HepG2 (cell line): ENCODE measurements around the gene REG1B. TPM values are rescaled to one million over a fixed set of nuclear protein-coding genes. Genes with fewer than 3 reads are reported as not detected.

Source experiments
- ATAC-seq: fragments of 200-7000 bp; cut with Tn5 transposase; 3 replicates; pipeline ENCODE4 v1.9.1; 2020; ENCODE audit warnings: mild to moderate bottlenecking, moderate library complexity
- BruUV-seq: library from RNA; stranded (reverse); fragments of 400-500 nt; replicated peaks from 2 replicates; lab custom pipeline; 2021; lab: Mats Ljungman, UMichigan
- CTCF ChIA-PET: fragments of 300-600 bp; formaldehyde crosslinking; extraction: SDS; loops from one replicate; lab custom pipeline; 2021; ENCODE audit warnings: low total read pairs, inconsistent platforms, low intra/inter-chr PET ratio; lab: Yijun Ruan, JAX
- POLR2A ChIA-PET: fragments of 350-600 bp; sonication (Branson Sonifier 250); formaldehyde crosslinking; loops from one replicate; lab custom pipeline; 2020; ENCODE audit warnings: antibody characterized with exemption, inconsistent platforms; lab: Yijun Ruan, JAX
- DNase-seq: peaks from one replicate; pipeline ENCODE4 v3.0.0-alpha.2; 2015; ENCODE audit warnings: low spot score
- FAIRE-seq: peaks from 3 replicates; lab custom pipeline; 2011; peaks lifted over from hg19 to GRCh38; lab: Jason Lieb, UNC
- H2AFZ ChIP-seq: one replicate; pipeline ENCODE4 v1.6.1; 2011; ENCODE audit warnings: low read length, inconsistent platforms
- H3K27ac ChIP-seq: fragments of 300-600 bp; 3 replicates; pipeline ENCODE4 v1.8.0; 2011; ENCODE audit warnings: mixed run types, mild to moderate bottlenecking, mixed read lengths, low read length, inconsistent platforms; ENCODE audit not compliant: insufficient read depth; ENCODE audit errors: extremely low read length
- H3K27me3 ChIP-seq, 2 experiments: fragments of 200-600 bp in 1 of 2; 2 replicates in 1 of 2; 3 replicates in 1 of 2; pipeline versions ENCODE4 v1.6.0 to v1.8.0; 2011; ENCODE audit warnings: low read length in 2 of 2, mild to moderate bottlenecking in 2 of 2, moderate library complexity in 2 of 2, inconsistent platforms in 1 of 2; ENCODE audit not compliant: insufficient read depth in 2 of 2, control insufficient read depth in 1 of 2
- H3K36me3 ChIP-seq, 2 experiments: fragments of 200-600 bp in 1 of 2; replicated peaks in 1 of 2; 2 replicates in 1 of 2; 3 replicates in 1 of 2; pipeline versions ENCODE4 v1.5.1 to v1.8.0; 2011; ENCODE audit warnings: low read length in 2 of 2, inconsistent platforms in 1 of 2; ENCODE audit not compliant: insufficient read depth in 2 of 2, control insufficient read depth in 1 of 2
- H3K4me1 ChIP-seq: 2 replicates; pipeline ENCODE4 v1.5.1; 2012; ENCODE audit warnings: low read length, inconsistent platforms; ENCODE audit not compliant: insufficient read depth
- H3K4me2 ChIP-seq: 2 replicates; pipeline ENCODE4 v1.6.0; 2011; ENCODE audit warnings: low read depth, low read length, inconsistent platforms
- H3K4me3 ChIP-seq, 3 experiments: fragments of 200-600 bp in 1 of 3; sonication (generic), shearing (Covaris generic) in 1 of 3; replicated peaks in 1 of 3; 2 replicates each; pipeline ENCODE4 v1.5.1; 2011 to 2016; ENCODE audit warnings: low read length in 3 of 3, inconsistent platforms in 2 of 3, low read depth in 2 of 3, mild to moderate bottlenecking in 2 of 3, control low read depth in 1 of 3, mixed read lengths in 1 of 3; ENCODE audit not compliant: insufficient read depth in 1 of 3
- H3K79me2 ChIP-seq: one replicate; pipeline ENCODE4 v1.6.1; 2011; ENCODE audit warnings: low read length, inconsistent platforms; ENCODE audit not compliant: insufficient read depth
- H3K9ac ChIP-seq: 2 replicates; pipeline ENCODE4 v1.6.0; 2011; ENCODE audit warnings: mild to moderate bottlenecking, low read depth, low read length, inconsistent platforms; ENCODE audit not compliant: insufficient read depth
- H3K9me3 ChIP-seq: 2 replicates; pipeline ENCODE4 v1.5.1; 2012; ENCODE audit warnings: mild to moderate bottlenecking, low read length
- H4K20me1 ChIP-seq: 2 replicates; pipeline ENCODE4 v1.6.0; 2011; ENCODE audit warnings: inconsistent platforms, mild to moderate bottlenecking, low read length, moderate library complexity; ENCODE audit not compliant: insufficient read depth
- AKNA ChIP-seq: sonication (generic); formaldehyde crosslinking; IDR thresholded peaks from 2 replicates; pipeline ENCODE4 v1.4.0; 2020; ENCODE audit warnings: missing genetic modification reagents, borderline replicate concordance
- ASH2L ChIP-seq: fragments of 300-600, 200-600 bp; sonication (generic); IDR thresholded peaks from 2 replicates; pipeline ENCODE4 v1.7.0; 2017; ENCODE audit warnings: low read depth, mild to moderate bottlenecking, moderate library complexity, mixed read lengths, low read length; ENCODE audit not compliant: insufficient read length
- MAF1 ChIP-seq: sonication (generic); formaldehyde crosslinking; IDR thresholded peaks from 2 replicates; pipeline ENCODE4 v1.5.0; 2020; ENCODE audit warnings: missing genetic modification reagents, borderline replicate concordance
- SNAPC4 ChIP-seq: sonication (generic); formaldehyde crosslinking; IDR thresholded peaks from 2 replicates; pipeline ENCODE4 v1.4.0; 2020; ENCODE audit warnings: mild to moderate bottlenecking, missing genetic modification reagents
- ZBTB44 ChIP-seq: sonication (generic); formaldehyde crosslinking; IDR thresholded peaks from 2 replicates; pipeline ENCODE4 v1.4.0; 2020; ENCODE audit warnings: missing genetic modification reagents
- ZNF121 ChIP-seq: sonication (generic); formaldehyde crosslinking; IDR thresholded peaks from 2 replicates; pipeline ENCODE4 v1.5.0; 2020; ENCODE audit warnings: mild to moderate bottlenecking, missing genetic modification reagents
- ZXDC ChIP-seq: sonication (generic); formaldehyde crosslinking; IDR thresholded peaks from 2 replicates; pipeline ENCODE4 v1.5.0; 2020; ENCODE audit warnings: mild to moderate bottlenecking, missing genetic modification reagents
- in situ Hi-C: cut with HindIII; loops from 2 replicates; pipeline ENCODE4 v1.10.0; 2017; ENCODE audit warnings: low pct_unique_long_range_greater_than_20kb; ENCODE audit not compliant: extremely low pct_ligation_motif_present
- intact Hi-C: fragments of 100-400 bp; cut with micrococcal nuclease; formaldehyde crosslinking; loops from one replicate; pipeline ENCODE4 v1.10.0; 2022; ENCODE audit not compliant: unreplicated experiment
- polyA plus RNA-seq, 8 experiments: library from polyadenylated mRNA; depleted of rRNA in 3 of 8; stranded (reverse) in 7 of 8; unstranded in 1 of 8; fragments of >200 nt; fragmentation: Illumina TruSeq in 4 of 8; extraction: Trizol in 4 of 8; gene quantifications; 2 replicates each; pipeline versions ENCODE4 v1.2.1 to v1.2.3, GENCODE V29; 2011 to 2016; ENCODE audit warnings: low read depth in 4 of 8, missing spikeins in 1 of 8, mixed read lengths in 1 of 8; ENCODE audit not compliant: insufficient read depth in 1 of 8
- total RNA-seq, 5 experiments: library from RNA; depleted of rRNA; stranded (reverse); fragments of >200 nt; fragmentation: Illumina TruSeq; extraction: Trizol; gene quantifications; 2 replicates each; pipeline ENCODE4 v1.2.3, GENCODE V29; 2016; ENCODE audit warnings: low read depth in 1 of 5

Gene REG1B
- total and polyA plus RNA-seq, 2 of the 13 experiments (the other 11 are each of a cell fraction or from before 2014, with no cell fraction given) = not detected

- DNase-seq = no peak
- Histone ChIP-seq H3K36me3 (no peaks in the 10 kb centered on the region), H3K27me3 (no peaks in the 10 kb centered on the region), H3K9me3 (no peaks in the 10 kb centered on the region), H3K4me3 (no peak overlapping the region), H3K27ac (no peak overlapping the region), H3K79me2 (no peaks in the 10 kb centered on the region), H2AFZ (no peak overlapping the region), H3K9ac (no peak overlapping the region), H3K4me1 (no peaks in the 10 kb centered on the region), H3K4me2 (no peak overlapping the region), H4K20me1 (no peaks in the 10 kb centered on the region)
- no peak for FAIRE-seq
- intact Hi-C loops (no loop called here), in situ Hi-C loops (no loop called here)
- CTCF ChIA-PET = no interaction called here
- ATAC-seq = no peak
- BruUV-seq = no TSS peak
- POLR2A ChIA-PET = no interaction called here
- TF ChIP-seq AKNA (CRISPR knock-in tag) (no peak), SNAPC4 (CRISPR knock-in tag) (no peak), ASH2L (no peak), MAF1 (CRISPR knock-in tag) (no peak), ZNF121 (CRISPR knock-in tag) (no peak), ZBTB44 (CRISPR knock-in tag) (no peak), ZXDC (no peak)
These were observed 42.0 kb upstream of the REG1B start for GRCh38 chr2:79129804-79130203.
